Measurements from ENCODE around the gene BIRC3.
A peak's percentile ranks its signal among the peaks of the same experiment; 100 is the strongest.

Gene BIRC3

GRCh38 chr11:102317099-102317767, at the start of gene BIRC3:
TSS of gene BIRC3 (plus strand) at chr11:102317484. CDS start at chr11:102324510, 7,026 bp downstream.
- peak; percentile 86 for DNase-seq (ENCODE audit: low read depth)

DNA sequence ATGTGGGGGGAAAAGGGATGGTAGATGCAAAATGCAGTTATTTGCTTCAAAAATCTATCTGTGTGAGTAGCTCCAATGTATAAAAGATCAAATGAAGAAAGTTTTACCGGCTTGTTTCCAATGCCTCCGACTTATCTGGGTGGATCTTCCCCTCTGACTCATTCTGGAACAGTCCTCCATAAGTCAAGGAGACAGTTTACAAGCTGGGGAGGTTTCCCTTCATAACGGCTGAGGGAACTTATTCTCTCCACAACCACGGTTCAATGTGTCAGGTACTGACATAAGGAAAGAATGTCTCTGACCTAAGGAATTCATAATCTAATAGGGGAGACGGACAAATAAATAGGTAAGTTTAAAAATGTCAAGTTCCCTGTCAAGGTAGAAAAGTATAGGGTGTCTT, 49.7 kb upstream of the BIRC3 start:
- DNase-seq (ENCODE audit: low read depth) = no peak

DNA sequence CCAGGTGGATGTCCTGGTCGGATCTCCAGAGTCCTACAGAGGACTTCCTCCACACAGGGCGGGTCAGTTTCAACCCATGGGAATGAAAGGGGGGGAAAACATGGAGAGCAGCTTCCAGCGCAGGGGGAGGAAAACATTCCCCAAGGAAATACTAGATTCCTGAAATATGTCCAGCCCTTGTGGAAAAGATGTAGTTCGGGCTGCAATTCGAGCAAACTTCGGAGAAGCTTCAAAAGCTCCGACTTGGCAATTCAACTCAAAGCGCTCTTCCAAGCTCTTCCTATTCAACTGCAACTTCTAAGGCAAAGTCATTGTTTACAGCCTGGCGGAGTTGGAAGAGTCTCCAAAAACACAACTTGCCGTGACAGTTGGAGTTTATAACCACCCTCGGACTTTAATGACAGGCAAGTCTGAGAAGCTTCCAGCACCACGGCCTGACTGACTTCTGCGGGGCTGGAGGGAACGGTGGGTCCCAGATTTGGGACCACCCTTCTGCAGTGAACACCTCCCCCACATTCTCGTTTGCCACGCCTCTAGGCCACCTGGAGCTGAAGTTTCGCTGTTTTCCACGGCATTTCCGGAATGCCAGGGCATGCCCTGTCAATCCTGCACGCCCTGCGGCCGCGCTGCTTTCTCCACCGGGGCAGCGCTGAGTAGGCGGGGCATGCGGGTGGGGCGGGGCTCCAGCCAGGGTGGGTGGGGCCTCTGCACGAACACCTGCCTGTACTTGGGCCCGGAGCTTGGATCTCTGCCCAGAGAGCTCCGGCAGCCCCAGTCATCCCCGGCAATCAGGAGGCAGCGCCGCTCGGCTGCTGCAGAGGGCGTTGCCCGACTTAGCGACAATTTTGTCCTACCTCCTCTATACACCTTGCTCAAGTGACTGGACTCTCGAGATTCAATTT, 49.0 kb upstream of the BIRC3 start:
- DNase-seq (ENCODE audit: low read depth) = no peak

DNA sequence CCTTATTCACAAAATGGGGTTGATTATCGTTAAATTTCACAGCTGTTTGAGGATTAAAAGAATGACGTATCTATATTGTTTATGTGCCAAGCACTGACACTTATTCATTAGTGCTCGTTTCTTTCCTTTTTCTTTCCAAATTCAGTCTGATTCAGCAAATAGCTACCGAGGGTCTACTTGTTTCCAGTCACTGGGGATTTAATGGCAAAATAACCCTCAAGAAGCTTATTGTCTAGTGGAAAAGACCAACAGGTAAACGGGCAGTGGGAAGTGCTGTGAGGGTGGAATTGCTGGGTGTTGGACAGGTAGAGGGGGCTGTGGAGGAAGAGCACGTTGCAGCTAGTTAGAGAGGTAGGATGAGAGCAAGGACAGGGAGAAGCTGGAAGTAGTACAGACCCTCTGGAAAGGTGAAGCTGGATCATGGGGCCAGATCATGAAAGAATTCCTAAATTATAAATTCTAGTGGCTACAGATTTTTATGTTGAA, 48.3 kb upstream of the BIRC3 start:
- no peak for DNase-seq (ENCODE audit: low read depth)

DNA sequence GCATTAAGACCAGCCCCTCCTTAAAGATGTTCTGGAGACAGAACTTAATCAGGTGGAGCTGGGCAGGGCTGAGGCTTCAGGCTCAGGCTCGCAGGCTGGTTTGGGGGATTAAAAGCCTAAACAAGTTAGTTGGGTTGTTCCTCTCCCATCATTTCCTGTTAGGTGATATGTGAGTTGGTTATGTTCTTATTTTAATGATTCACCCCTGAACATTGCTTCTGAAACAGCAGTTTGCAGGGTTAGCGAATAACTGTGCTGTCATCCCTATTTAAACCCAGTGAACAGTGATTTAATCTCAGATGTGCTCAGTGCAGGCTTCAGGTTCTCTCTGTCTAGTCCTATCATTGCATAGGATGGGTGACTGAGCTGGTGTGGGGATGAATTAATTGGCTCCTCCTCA, 47.4 kb upstream of the BIRC3 start:
- DNase-seq (ENCODE audit: low read depth) = no peak

GRCh38 chr11:102272047-102272824, 45.0 kb upstream of the BIRC3 start:
- no peak for DNase-seq (ENCODE audit: low read depth)

GRCh38 chr11:102274628-102275027, 42.7 kb upstream of the BIRC3 start:
- no peak for DNase-seq (ENCODE audit: low read depth)

- DNase-seq (ENCODE audit: low read depth) = no peak
Observed at GRCh38 chr11:102276362-102276761, 40.9 kb upstream of the BIRC3 start.

DNA sequence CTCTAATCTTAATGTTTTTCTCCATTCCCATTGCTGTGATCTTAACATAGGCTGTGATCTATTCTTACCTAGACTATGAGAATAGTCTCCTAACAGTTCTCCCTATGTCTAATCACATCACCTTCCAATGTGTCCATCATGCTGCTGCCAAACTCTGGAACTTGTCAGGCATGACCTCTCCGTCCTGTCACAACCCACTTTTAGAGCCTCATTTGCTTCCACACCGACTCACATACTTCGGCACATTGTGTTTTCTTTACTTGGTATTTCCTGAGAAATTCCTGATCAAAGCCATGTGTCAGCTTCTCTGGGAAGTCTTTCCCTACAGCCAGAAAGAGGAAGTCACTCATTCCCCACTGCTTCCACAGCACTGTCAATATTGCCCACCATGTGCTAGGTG, 40.5 kb upstream of the BIRC3 start:
- DNase-seq (ENCODE audit: low read depth) = no peak

- no peak for DNase-seq (ENCODE audit: low read depth)
Observed at GRCh38 chr11:102279641-102280170, 37.6 kb upstream of the BIRC3 start.

DNA sequence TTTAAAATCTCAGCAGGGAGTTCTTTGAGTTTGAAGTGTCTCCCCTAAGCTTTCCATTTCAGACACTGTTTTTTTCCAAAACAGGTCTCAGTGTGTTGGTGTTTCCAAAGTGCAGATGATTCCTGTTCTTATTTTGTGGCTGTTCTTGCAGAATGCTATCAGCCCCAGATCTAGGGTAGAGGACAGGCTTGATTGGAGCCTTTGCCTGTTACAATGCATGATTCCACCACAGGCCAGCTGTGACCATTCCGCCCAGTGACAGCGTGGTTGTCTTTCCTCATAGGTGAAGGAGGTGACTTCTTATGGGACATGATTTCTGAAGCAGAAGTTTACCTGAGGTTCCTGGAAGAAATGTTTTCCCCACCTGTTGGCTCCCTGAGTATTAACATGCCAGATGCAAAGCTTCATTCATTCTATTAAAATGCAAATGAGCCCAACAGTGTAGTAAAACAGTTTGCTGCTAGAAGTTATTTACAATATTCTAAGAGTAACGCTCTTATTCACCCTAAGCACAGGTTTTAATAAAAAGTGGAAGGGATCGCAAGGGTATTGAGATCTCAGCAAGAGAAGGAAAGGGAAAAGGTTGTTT, 36.9 kb upstream of the BIRC3 start:
- DNase-seq (ENCODE audit: low read depth) = no peak

- no peak for DNase-seq (ENCODE audit: low read depth)
Observed at GRCh38 chr11:102283116-102283485, 34.2 kb upstream of the BIRC3 start.

DNA sequence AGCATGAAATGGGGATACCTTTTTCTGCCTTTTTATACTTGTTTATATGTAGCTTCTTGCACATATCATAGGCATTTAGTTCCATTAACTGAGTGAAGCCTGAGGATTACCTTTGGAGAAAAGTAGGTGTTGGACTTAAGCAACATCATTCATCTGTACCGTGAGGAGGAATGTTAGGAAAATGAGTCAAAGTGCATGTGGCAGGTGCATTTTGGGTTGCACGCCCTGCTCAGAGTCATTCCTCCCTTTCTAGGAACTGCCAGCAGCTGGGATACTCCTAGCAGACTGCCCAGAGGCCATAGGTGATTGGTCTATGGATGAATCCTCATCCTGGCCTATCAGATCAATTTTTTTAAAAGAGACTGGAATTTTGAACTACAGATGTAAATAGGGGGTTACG, 33.3 kb upstream of the BIRC3 start:
- no peak for DNase-seq (ENCODE audit: low read depth)

GRCh38 chr11:102286292-102286691, 31.0 kb upstream of the BIRC3 start:
- no peak for DNase-seq (ENCODE audit: low read depth)

DNA sequence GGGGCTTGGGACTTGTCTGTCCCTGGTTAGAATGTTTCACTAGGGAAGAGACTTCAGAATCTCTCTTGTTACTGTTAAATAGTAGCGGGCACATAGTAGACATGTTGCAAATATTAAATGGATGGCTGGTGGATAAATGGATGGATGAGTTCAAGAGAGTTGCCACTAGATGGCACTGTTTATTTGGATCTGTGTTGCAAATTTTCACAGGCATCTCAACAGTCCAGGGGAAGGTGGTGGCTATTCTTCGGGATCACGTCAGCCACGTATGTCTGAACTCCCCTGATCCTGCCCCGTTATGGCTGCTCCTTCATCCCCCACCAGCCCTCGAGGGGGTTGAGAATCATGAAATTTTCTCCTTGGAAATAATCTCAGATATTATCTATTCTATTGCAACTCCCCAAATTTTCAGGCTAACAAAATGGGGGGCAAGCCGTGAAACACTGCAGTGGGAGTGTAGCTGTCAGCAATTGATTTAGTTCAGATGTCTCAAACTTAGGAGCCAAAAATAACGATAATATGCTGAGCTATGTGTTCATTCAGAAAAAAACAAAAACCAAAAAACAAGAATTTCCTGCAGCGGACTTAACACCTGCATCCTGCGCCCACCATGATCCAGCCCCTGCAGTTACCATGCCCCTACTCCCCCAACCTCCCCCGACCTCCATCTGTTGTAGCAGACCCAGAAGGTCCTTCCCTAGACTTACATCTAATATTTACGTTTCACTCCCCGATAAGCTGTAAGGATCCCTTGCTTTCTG, 29.1 kb upstream of the BIRC3 start:
- no peak for DNase-seq (ENCODE audit: low read depth)

- DNase-seq (ENCODE audit: low read depth) = no peak
Observed at GRCh38 chr11:102288725-102289083, 28.6 kb upstream of the BIRC3 start.

DNA sequence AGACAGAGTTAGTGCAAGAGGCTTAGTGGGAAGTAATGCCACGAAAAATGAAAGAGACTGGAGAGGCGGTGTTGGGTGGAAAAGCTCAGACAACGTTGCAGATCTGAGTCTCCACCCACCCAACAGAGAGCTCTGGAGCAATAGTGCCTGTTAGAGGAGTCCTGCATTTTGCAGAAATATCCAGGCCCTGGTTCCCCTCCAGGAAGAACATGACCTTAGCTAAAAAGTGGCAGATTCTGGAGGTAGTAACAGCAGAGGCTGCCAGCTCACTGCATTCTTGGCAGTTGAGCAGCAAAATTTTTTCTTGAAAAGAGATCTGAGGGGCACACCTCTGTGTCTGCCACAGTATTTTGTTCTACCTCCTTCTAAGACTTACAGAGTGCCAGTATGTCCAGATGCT, 27.7 kb upstream of the BIRC3 start:
- no peak for DNase-seq (ENCODE audit: low read depth)

DNA sequence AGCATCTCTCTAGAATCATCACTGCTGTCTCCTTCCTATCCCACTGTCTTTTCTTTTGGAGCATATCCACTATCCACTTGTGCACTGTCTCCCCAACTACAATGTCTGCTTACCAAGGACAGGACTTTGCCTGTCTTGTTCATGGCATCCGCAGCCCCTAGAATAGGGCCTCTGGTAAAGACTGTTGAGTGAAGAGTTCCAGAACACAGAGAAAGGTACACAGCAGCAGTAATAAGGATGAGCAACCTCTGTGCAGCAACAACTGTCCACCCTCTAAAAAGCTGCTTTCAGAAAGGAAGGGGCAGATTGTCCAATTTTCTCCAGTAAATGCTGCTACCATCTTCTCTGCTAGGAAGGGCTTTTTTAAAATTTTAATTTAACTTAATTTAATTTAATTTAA, 25.5 kb upstream of the BIRC3 start:
- DNase-seq (ENCODE audit: low read depth) = no peak

DNA sequence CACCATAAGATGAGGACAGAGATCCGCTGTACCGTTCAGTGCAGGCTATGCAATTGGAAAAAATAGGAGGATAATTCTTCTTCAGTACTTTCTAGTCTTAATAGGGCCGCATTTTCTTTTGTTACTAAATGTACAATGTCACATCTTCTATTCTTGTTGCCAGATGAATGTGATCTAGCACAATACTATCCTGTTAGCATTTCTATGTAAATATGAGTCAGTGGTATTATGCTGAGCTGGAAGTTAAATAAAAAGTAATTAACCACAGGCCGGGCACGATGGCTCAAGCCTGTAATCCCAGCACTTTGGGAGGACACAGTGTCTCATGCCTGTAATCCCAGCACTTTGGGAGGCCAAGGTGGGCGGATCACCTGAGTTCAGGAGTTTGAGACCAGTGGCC, 24.4 kb upstream of the BIRC3 start:
- DNase-seq (ENCODE audit: low read depth) = no peak

DNA sequence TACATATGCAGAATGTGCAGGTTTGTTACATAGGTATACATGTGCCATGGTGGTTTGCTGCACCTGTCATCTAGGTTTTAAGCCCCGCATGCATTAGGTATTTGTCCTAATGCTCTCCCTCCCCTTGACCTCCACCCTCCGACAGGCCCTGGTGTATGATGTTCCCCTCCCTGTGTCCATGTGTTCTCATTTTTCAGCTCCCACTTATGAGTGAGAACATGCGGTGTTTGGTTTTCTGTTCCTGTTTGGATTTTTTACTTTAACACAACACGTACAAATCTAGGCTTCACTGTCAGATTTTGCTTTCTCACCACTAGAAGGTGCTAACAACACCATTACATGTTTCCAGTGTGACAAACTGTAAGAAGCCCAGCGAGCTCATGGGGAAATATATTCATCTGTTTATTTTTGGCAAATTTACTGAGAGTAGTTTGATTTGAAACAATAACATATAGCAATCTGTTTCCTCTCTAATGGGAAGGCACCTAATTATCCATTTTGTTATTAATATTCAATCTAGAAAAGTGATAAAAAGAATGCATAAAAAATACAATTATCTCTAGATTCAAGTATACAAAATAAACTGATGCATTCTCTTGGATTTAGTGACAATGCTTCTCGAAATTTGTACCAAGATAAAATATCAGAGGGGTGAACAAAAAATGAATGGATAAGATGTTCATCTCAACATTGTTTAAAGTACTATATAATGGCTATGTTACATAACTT, 23.2 kb upstream of the BIRC3 start:
- DNase-seq (ENCODE audit: low read depth) = no peak

DNA sequence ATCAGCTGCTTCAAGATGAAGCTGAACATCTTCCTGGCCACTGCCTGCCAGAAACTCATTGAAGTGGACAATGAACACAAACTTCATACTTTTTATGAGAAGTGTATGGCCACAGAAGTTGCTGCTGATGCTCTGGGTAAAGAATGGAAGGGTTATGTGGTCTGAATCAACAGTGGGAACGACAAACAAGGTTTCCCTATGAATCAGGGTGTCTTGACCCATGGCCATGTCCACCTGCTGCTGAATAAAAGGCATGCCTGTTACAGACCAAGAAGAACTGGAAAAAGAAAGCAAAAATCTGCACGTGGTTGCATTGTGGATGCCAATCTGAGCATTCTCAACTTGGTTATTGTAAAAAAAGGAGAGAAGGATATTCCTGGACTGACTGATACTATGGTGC, 22.2 kb upstream of the BIRC3 start:
- DNase-seq (ENCODE audit: low read depth) = no peak

All from non-pigmented ciliary epithelial cell (primary cell).